ENCODE data around the gene EIF1B.

EIF1B gene

DNA sequence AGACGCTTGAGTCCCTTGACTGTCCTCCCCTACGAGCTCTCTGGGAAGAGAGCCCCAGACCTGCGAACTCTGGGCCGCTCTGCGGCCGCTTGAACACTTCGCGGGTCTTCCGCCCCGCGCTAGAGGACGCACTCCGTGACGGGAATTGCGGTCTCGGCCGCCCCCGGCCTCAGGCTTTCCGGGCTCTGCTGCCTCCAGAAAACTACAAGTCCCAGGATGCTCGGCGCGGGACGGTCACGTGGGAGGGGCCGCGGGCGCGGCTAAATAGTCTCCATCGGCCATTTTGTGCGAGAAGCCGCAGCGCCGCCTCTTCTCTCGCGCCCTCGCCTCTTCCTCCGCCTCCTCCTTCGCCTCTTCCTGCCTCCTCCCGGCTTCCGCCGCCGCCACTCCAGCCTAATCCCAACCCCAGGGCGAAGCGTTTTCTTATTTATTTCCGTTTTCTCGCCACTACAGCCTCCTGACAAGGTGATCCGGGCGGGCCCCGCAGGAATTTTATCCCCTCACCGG lies at the start of gene EIF1B:
Gene EIF1B (plus strand): TSS at position 290 of the 507 bp plus-strand sequence. CDS start 235 bp downstream, outside the sequence.
- TF ChIP-seq, protein P1, sequence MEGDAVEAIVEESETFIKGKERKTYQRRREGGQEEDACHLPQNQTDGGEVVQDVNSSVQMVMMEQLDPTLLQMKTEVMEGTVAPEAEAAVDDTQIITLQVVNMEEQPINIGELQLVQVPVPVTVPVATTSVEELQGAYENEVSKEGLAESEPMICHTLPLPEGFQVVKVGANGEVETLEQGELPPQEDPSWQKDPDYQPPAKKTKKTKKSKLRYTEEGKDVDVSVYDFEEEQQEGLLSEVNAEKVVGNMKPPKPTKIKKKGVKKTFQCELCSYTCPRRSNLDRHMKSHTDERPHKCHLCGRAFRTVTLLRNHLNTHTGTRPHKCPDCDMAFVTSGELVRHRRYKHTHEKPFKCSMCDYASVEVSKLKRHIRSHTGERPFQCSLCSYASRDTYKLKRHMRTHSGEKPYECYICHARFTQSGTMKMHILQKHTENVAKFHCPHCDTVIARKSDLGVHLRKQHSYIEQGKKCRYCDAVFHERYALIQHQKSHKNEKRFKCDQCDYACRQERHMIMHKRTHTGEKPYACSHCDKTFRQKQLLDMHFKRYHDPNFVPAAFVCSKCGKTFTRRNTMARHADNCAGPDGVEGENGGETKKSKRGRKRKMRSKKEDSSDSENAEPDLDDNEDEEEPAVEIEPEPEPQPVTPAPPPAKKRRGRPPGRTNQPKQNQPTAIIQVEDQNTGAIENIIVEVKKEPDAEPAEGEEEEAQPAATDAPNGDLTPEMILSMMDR (IDR thresholded peaks at IDR 0.05; ENCODE audit: insufficient read depth, low read depth, low read length, missing control alignments), result peak; percentile 85
- peak within 1 kb of the TSS; percentile 60 for H3K4me3 ChIP-seq (ENCODE audit: low read length)
- peak; percentile 98 for DNase-seq (ENCODE audit: low read depth)

DNA sequence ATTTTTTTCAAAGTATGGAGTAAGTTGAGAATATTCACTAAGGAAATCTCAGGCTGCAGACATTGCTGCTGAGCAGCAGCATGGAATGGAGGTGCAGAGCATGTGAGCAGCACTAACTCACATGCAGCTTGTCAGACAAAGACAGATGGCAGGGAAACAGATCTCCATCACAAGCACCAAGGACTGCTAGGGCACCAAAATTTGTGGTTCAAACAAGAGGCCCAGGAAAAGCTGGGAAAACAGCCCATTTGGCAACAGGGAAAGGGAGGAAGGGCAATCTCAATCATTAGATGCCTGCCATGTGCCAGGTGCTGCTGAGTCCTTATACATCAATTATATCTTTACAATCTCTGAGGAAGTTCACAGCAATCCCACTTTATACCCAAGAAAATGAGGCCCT lies 47.2 kb upstream of the EIF1B start:
- no peak overlapping the region for H3K4me3 ChIP-seq (ENCODE audit: low read length)
- no peak for DNase-seq (ENCODE audit: low read depth)

DNA sequence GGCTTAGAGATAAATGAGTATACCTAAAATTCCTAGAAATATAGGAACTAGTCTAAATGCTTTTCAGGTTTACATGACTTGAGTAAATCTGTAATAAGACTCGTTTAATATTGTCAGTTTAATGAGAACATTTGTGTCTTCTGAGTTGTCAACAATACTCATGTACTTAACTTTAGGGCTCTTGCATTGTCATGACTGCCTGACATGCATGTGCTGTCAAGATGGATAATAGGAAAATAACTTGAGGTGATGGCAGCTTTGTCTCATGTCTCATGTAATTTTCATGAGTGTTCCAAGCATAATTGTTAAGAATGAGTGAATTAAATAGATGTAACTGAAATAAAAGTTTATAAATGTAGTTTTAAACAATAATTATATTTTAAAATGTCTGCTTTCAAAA lies 45.1 kb upstream of the EIF1B start:
- no peak for DNase-seq (ENCODE audit: low read depth)
- TF ChIP-seq, protein P1 (IDR thresholded peaks at IDR 0.05; ENCODE audit: insufficient read depth, low read depth, low read length, missing control alignments), result no peak
- H3K4me3 ChIP-seq (ENCODE audit: low read length), result no peak overlapping the region

More for the DNA sequence above, 47.2 kb upstream of the EIF1B start:
- TF ChIP-seq, protein P1 (IDR thresholded peaks at IDR 0.05; ENCODE audit: insufficient read depth, low read depth, low read length, missing control alignments), result no peak

DNA sequence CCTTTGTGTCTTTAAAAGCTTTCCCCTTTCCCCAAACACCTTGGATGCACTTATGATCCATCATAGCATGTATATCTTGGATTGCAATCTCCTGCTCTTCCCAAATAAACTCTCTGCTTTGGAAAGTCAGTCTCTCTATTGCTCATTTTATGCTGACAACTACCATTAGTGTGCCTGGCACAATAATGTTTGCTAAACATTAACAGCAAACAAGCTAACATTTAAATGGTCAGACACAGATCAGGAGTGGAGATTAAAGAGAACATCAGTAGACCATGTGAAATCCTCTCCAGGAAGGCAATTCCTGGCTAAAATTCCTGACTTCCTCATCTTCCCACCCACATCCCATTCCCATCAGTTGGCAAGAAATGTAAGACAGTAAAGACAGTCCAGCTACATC lies 44.3 kb upstream of the EIF1B start:
- H3K4me3 ChIP-seq (ENCODE audit: low read length), result no peak overlapping the region
- DNase-seq (ENCODE audit: low read depth), result no peak
- TF ChIP-seq, protein P1 (IDR thresholded peaks at IDR 0.05; ENCODE audit: insufficient read depth, low read depth, low read length, missing control alignments), result no peak

DNA sequence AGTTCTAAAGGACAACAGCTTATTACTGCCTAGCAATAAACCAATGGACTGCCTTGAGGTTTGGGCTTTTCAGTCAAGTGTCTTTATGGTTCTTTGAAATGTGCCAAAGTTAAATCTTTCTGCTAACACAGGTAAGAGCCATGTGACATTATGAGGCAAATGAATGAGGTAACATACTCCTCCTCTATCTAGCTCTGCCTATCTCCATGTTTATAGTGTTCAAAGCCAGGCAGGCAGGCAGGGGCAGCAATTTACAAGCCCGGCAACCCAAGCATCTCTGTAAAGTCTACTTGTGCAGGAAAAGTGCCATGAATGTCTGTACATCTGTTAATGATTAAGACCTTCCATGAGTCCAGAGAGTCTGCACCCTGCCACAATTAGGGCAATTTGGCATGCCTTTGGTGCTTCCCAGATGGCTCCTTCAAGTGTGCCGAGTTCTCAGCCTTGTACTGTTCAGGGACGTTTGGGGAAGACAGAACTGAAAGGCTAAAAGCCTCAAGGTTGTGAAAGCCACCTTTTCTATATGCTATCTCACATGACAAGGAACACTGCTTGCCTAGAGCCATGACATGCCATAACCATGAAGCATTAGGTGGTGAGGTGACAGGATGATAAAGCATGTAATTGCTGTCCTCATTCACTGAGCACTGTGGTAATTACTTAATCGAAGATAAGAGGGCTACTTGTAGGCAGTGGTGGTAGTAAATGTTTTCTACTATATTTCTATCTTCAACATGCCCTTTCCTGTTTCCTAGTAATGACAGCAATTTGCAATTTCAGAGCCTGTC lies 41.4 kb upstream of the EIF1B start:
- H3K4me3 ChIP-seq (ENCODE audit: low read length), result no peak overlapping the region
- TF ChIP-seq, protein P1 (IDR thresholded peaks at IDR 0.05; ENCODE audit: insufficient read depth, low read depth, low read length, missing control alignments), result no peak
- DNase-seq (ENCODE audit: low read depth), result peak; percentile 37

DNA sequence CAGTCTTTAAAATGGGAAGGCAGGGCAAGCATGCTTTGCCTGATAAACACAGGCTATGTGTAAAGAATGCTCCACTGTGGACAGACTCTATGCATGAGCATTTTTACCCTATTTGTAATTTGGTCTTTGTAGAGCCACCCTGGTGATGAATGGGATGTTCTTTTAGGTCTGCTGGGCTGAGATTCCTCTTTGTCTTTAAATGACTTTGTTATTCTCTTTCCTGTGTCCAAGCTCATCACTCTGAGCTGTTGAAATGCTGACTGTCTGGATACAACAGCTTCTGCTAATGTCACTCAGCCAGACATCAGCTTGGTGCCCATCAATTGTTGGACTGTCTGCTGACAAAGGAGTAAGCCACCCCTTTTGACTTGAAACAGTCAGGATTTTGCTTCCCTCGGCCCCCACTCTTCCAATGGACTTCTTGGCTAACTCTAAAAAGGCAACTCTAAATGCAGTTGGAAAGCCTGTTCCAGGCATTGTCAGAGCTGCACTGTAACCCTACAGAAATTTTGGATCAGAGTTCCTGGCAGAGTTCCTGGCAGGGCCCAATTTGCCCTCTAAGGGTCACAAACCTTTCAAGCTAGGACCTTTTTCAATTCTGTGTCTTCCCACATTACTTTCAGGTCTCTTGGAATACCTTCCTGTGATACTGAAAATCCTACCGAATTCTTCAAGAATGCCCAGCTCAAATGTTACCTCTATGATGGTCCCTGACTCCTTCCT lies 40.5 kb upstream of the EIF1B start:
- H3K4me3 ChIP-seq (ENCODE audit: low read length), result no peak overlapping the region
- DNase-seq (ENCODE audit: low read depth), result no peak
- TF ChIP-seq, protein P1 (IDR thresholded peaks at IDR 0.05; ENCODE audit: insufficient read depth, low read depth, low read length, missing control alignments), result no peak
